ENCODE results near the gene IL20RB.

Gene IL20RB

DNA sequence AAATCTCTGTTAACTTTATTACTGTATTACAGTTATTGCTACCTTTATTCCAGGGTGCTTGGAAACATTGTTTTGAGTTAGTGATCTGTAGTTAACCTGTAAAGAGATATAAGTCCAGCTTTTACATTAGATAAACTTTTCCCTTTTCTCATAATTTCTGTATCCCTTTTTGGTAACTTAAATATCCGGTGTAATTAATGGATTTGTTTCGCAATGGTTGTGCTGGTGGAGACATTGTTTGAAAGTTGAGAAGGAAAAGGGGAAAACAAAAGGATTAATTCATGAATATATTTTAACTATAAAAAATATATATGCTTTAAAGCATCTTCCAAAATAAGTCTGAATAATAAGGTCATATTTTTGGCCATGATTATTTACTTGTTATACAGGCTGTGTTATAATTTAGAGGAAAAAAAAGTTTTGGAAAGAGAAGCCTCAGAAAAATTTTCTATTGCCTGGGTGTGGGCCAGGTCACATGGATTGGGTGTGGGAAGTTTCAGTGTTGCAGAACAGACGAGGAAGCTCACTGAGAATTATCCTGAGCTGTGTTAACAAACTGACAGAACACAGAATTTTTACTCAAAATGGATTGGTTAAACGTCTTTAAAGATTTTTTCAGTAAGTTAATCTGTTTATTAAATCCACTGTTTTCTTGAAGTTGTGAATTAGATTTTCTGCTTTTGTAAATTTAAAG is 27.7 kb upstream of the IL20RB start:
- DNase-seq (ENCODE audit: low read depth in 1 of 2, low spot score in 1 of 2), result no peak
- in situ Hi-C loops (cut with HindIII; ENCODE audit: low pct_unique_long_range_greater_than_20kb, low sequenced_read_pairs), result no loop called here
- no peak for TF ChIP-seq JUND (IDR thresholded peaks at IDR 0.05; ENCODE audit: low read depth)

DNA sequence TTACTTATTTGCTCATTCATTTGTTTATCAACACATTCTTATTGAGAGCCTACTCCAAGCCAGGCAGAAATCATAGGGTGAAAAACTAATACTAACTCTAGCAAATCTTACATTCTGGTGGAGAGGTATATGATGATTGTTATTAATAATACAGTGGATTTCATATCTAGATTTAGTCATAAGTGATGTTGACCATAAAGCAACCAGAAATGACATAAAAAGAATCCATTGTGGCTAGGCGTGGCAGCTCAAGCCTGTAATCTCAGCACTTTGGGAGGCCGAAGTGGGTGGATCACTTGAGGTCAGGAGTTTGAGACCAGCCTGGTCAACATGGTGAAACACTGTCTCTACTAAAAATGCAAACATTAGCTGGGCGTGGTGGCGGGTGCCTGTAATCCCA is 26.2 kb upstream of the IL20RB start:
- no peak for TF ChIP-seq JUND (IDR thresholded peaks at IDR 0.05; ENCODE audit: low read depth)

DNA sequence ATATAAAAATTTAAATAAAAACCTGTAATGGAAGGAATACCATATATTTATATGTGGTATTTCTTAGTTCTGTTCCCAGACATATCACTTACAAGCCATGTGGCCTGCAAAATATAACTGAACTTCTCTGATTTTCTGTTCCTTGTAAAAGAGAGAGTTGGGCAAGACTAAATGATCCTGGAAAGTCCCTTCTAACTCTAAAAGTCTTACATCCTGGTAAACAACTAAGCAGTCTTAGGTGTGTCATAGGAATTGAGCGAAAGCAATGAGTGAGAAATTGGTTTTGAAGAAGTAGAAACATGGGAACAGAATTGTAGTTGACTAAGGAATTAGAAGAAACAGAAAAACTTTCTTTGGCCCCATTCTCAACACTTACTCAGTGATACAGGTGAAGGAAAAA is 25.3 kb upstream of the IL20RB start:
- no peak for TF ChIP-seq JUND (IDR thresholded peaks at IDR 0.05; ENCODE audit: low read depth)

More for the DNA sequence above, 26.2 kb upstream of the IL20RB start:
- DNase-seq (ENCODE audit: low read depth in 1 of 2, low spot score in 1 of 2), result no peak
- in situ Hi-C loops (cut with HindIII; ENCODE audit: low pct_unique_long_range_greater_than_20kb, low sequenced_read_pairs), result no loop called here

DNA sequence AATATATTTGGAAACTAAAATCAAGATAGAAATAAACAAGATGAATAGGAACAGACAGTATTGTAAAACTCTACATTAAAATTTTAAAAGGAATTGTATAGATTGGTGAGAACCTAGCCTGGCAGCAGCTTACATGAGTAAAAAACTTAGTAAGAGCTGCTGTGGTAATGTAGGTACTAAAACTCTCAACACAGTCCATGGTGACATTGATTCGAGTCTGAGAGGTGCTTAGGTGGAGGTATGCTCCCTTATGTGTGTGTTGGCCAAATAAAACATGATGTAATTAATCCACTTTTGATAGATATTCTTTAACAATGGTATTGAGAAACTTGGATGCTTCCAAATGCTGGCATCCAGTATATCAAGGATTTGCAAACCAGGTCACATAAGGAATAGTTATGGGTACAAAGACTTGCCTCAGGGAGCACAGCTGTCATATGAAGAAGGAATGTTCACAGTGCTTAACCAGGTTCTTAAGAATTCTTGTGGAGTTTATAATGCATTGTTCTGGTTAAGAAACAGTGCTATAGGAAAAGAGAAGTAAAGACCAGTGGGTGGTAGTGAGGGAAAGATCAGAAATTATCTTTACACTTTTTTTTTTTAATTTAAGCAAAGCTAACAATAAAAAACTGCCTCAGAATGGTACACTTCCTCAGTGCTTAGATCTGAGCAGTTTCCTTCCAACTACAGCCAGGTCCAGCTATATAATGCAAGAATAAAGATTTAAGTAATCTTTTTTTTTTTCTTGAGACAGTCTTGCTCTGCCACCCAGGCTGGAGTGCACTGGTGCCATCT is 24.6 kb upstream of the IL20RB start:
- DNase-seq (ENCODE audit: low read depth in 1 of 2, low spot score in 1 of 2), result no peak
- in situ Hi-C loops (cut with HindIII; ENCODE audit: low pct_unique_long_range_greater_than_20kb, low sequenced_read_pairs), result no loop called here
- TF ChIP-seq JUND (IDR thresholded peaks at IDR 0.05; ENCODE audit: low read depth), result no peak

More for the DNA sequence above, 25.3 kb upstream of the IL20RB start:
- no peak for DNase-seq (ENCODE audit: low read depth in 1 of 2, low spot score in 1 of 2)
- in situ Hi-C loops (cut with HindIII; ENCODE audit: low pct_unique_long_range_greater_than_20kb, low sequenced_read_pairs), result no loop called here

DNA sequence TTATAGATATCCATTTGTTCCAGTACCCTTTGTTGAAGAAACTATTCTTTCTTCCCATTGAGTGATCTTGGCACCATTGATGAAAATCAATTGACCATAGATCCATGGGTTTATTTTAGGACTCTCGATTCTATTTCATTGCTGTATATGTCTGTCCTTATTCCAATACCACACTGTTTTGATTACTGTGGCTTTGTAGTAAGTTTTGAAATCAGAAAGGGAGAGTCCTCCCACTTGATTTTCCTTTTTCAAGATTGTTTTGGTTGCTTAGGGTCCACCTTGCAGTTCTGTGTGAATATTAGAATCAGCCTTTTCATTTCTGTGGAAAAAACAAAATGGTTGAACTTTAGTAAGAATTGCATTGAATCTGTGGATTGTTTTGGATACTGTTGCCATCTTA is 20.6 kb upstream of the IL20RB start:
- TF ChIP-seq JUND (IDR thresholded peaks at IDR 0.05; ENCODE audit: low read depth), result no peak
- in situ Hi-C loops (cut with HindIII; ENCODE audit: low pct_unique_long_range_greater_than_20kb, low sequenced_read_pairs), result no loop called here
- DNase-seq (ENCODE audit: low read depth in 1 of 2, low spot score in 1 of 2), result no peak

DNA sequence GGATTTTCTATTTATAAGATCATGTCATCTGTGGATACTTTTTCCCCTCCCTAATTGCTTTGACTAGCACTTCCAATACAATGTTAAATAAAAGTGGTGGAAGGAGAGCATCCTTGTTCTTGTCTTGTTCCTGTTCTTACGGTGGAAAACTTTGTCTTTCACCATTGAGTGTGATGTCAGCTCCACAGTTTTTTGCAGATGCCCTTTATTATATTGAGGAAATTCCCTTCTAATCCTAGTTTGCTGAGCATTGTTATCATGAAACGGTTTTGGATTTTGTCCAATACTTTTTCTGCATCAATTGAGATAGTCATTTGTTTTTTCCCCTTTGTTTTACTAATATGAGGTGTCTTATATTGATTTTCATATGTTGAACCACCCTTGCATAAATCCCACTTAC is 19.9 kb upstream of the IL20RB start:
- DNase-seq (ENCODE audit: low read depth in 1 of 2, low spot score in 1 of 2), result no peak

DNA sequence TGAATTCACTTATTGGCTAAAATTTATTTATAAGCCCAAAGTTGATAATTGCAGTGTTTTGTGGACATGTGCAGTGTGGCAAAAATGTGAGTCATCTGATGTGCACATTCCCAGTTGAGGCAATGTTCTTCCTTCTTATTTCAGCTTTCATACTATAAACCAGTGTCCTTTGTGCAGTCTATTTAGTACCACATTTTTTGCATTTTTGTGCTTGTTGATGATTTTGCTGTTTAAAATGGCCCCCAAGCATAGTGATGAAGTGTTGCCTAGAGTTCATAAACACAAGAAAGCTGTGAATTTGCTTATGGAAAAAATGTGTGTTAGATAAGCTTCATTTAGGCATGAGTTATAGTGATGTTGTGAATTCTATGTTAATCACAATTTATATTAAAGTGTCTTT is 19.4 kb upstream of the IL20RB start:
- in situ Hi-C loops (cut with HindIII; ENCODE audit: low pct_unique_long_range_greater_than_20kb, low sequenced_read_pairs), result no loop called here
- no peak for TF ChIP-seq JUND (IDR thresholded peaks at IDR 0.05; ENCODE audit: low read depth)
- no peak for DNase-seq (ENCODE audit: low read depth in 1 of 2, low spot score in 1 of 2)

More for the DNA sequence above, 19.9 kb upstream of the IL20RB start:
- in situ Hi-C loops (cut with HindIII; ENCODE audit: low pct_unique_long_range_greater_than_20kb, low sequenced_read_pairs), result no loop called here
- no peak for TF ChIP-seq JUND (IDR thresholded peaks at IDR 0.05; ENCODE audit: low read depth)

DNA sequence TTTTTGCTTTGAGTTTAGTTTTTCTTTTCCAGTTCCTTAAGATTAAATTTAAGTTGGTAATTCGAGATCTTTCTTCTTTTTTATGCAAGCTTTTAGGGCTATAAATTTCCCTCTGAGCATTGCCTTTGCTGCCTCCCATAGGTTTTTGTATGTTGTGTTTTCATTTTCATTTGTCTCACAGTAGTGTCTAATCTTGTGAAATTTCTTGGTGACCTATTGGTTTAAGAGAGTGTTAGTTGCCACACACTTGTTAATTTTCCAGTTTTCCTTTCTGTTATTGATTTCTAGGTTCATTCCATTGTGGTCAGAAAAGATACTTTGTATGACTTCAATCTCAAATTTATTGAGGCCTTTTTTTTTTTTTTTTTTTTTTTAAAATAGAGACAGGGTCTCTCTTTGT is 18.3 kb upstream of the IL20RB start:
- TF ChIP-seq JUND (IDR thresholded peaks at IDR 0.05; ENCODE audit: low read depth), result no peak
- in situ Hi-C loops (cut with HindIII; ENCODE audit: low pct_unique_long_range_greater_than_20kb, low sequenced_read_pairs), result no loop called here

DNA sequence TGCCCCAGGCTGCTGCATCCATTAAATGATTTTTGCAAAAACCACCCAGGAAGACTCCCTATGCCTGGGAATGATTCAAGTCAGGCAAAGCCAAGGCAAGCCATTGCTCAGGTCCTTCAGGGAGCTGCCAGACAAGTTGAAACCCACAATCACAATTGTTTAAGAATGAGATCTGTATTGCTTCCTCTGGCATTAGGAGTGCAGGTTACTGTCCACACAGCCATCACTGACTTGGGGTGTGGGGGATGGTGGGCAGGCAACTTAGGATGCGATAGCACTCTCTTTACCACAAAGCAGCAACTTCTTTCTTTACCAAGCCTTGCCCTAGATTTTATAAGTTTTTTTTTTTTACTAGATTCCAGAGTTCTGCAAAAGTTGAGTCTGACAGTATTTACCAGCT is 15.0 kb upstream of the IL20RB start:
- DNase-seq (ENCODE audit: low read depth in 1 of 2, low spot score in 1 of 2), result no peak
- in situ Hi-C loops (cut with HindIII; ENCODE audit: low pct_unique_long_range_greater_than_20kb, low sequenced_read_pairs), result no loop called here
- TF ChIP-seq JUND (IDR thresholded peaks at IDR 0.05; ENCODE audit: low read depth), result no peak

More for the DNA sequence above, 18.3 kb upstream of the IL20RB start:
- no peak for DNase-seq (ENCODE audit: low read depth in 1 of 2, low spot score in 1 of 2)

DNA sequence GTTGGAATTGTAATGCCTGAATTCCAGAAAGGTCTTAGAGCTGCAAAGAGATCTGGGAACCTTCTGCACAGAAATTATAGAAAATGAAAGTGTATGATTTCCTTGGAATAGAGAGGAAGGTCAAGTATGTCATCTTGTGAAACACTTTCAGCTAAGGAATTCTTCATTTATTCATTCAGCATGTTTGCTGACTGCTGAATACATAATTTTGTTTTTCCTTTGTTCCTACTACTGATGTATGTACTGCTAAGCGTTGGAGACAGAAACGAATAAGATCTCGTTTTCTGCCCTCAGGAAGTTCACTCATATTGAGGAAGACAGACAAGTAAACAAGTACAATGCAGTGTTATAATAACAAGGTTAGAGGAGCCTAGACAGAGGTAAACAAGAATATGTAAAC is 14.3 kb upstream of the IL20RB start:
- no peak for TF ChIP-seq JUND (IDR thresholded peaks at IDR 0.05; ENCODE audit: low read depth)
- no peak for DNase-seq (ENCODE audit: low read depth in 1 of 2, low spot score in 1 of 2)
- in situ Hi-C loops (cut with HindIII; ENCODE audit: low pct_unique_long_range_greater_than_20kb, low sequenced_read_pairs), result no loop called here

DNA sequence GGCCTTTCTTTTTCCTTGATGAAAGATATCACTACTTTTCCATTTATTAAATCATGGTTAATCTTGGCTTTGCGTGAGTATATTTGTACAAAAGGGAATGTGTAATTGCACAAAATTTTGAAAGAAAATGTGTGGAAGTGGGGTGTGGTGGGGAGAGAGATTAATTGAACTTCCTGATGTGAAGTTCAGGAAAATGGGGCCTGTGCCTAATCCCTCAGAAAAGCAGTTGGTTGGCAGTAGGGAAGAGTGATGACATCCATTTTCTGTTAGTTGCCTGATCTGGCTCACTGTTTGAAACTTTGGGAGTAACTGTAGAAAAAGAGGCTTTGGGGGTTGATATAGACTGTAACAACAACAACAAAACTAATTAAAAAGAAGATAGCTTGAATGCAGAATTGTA is 10.8 kb upstream of the IL20RB start:
- no peak for DNase-seq (ENCODE audit: low read depth in 1 of 2, low spot score in 1 of 2)
- no peak for TF ChIP-seq JUND (IDR thresholded peaks at IDR 0.05; ENCODE audit: low read depth)
- in situ Hi-C loops (cut with HindIII; ENCODE audit: low pct_unique_long_range_greater_than_20kb, low sequenced_read_pairs), result no loop called here

DNA sequence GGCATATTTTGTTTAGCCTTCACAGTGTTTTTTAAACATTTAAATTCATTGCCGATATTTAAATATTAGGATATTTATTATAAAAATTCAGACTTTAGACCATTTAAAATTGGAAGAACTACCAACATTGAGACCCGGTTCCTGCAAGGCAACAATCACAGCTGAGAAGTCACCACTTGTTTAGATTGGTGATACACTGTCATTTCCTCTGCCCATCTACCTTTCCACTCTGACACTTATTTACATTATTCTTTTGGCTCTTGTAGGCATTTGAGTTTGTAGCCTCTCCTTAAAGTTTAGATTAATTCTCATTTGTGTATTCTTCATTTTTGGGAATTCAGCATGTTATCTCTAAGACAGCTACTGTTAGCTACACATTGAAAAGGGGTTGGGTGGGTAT is 10.3 kb upstream of the IL20RB start:
- no peak for TF ChIP-seq JUND (IDR thresholded peaks at IDR 0.05; ENCODE audit: low read depth)
- in situ Hi-C loops (cut with HindIII; ENCODE audit: low pct_unique_long_range_greater_than_20kb, low sequenced_read_pairs), result no loop called here
- DNase-seq (ENCODE audit: low read depth in 1 of 2, low spot score in 1 of 2), result no peak

DNA sequence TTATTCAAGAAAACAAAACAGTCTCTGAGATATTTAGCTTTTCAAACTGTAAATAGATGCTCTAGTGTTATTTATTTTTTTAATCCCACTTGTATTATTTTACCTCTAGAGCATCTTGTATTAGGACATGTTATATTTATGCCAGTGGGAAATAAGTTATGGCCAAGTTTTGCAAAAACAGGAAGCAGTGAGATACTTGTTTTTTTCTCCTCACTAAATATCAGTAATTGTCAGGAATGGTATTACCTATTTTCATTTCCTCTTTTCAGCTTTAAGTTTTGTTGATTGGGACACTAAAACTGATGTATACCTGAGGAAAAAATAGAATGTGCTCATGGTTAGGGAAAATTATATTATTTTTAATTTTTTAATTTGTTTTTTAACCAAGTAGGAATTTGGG is 8.6 kb upstream of the IL20RB start:
- in situ Hi-C loops (cut with HindIII; ENCODE audit: low pct_unique_long_range_greater_than_20kb, low sequenced_read_pairs), result no loop called here
- no peak for TF ChIP-seq JUND (IDR thresholded peaks at IDR 0.05; ENCODE audit: low read depth)
- DNase-seq (ENCODE audit: low read depth in 1 of 2, low spot score in 1 of 2), result no peak

All from T47D (cell line).